Panc1 (cell line): ENCODE measurements around the gene HGFAC. TPM values are rescaled to one million over a fixed set of nuclear protein-coding genes. Genes with fewer than 3 reads are reported as not detected.

Source experiments
- ATAC-seq: fragments of 200-7000 bp; cut with Tn5 transposase; 2 replicates; pipeline ENCODE4 v1.9.1; 2020; ENCODE audit warnings: mild to moderate bottlenecking, moderate library complexity
- BruUV-seq: library from RNA; stranded (reverse); fragments of 400-500 nt; replicated peaks from 2 replicates; lab custom pipeline; 2021; lab: Mats Ljungman, UMichigan
- CTCF ChIA-PET: fragments of 300-600 bp; sonication (Branson Sonifier 250); formaldehyde crosslinking; loops from one replicate; lab custom pipeline; 2022; ENCODE audit warnings: antibody characterized with exemption; lab: Charles Lee
- POLR2A ChIA-PET: fragments of 300-600 bp; sonication (Branson Sonifier 250); formaldehyde crosslinking; loops from one replicate; lab custom pipeline; 2022; ENCODE audit warnings: antibody characterized with exemption; lab: Charles Lee
- DNase-seq: peaks from one replicate; pipeline ENCODE4 v3.0.0-alpha.2; 2010; ENCODE audit warnings: low read depth, low spot score
- H3K27ac ChIP-seq: 2 replicates; pipeline ENCODE4 v1.5.1; 2011; ENCODE audit warnings: mild to moderate bottlenecking, low read length, inconsistent platforms
- H3K27me3 ChIP-seq: fragments of 200-500 bp; sonication (Bioruptor generic); 2 replicates; pipeline ENCODE4 v1.6.0; 2014; ENCODE audit warnings: low read length, inconsistent platforms; ENCODE audit not compliant: control insufficient read depth, insufficient read depth
- H3K36me3 ChIP-seq: fragments of 200-500 bp; sonication (Bioruptor generic); 2 replicates; pipeline ENCODE4 v1.5.1; 2014; ENCODE audit warnings: inconsistent platforms, mild to moderate bottlenecking, low read length, moderate library complexity; ENCODE audit not compliant: control insufficient read depth, insufficient read depth
- H3K4me1 ChIP-seq: 2 replicates; pipeline ENCODE4 v1.5.1; 2011; ENCODE audit warnings: inconsistent platforms, mild to moderate bottlenecking, low read length, moderate library complexity; ENCODE audit not compliant: control insufficient read depth, insufficient read depth
- H3K4me3 ChIP-seq, 2 experiments: 2 replicates each; pipeline ENCODE4 v1.5.1; 2011 to 2012; ENCODE audit warnings: low read depth in 2 of 2, low read length in 2 of 2, mild to moderate bottlenecking in 2 of 2, inconsistent platforms in 1 of 2, moderate library complexity in 1 of 2
- H3K9me3 ChIP-seq: fragments of 200-500 bp; sonication (Bioruptor generic); 2 replicates; pipeline ENCODE4 v1.5.1; 2014; ENCODE audit warnings: low read depth, mild to moderate bottlenecking, inconsistent platforms, low read length, moderate library complexity; ENCODE audit not compliant: control insufficient read depth, insufficient read depth
- CTCF ChIP-seq: fragments of 450-650 bp; IDR thresholded peaks from 2 replicates; pipeline ENCODE4 v1.5.1; 2017; ENCODE audit warnings: mild to moderate bottlenecking
- POLR2AphosphoS5 ChIP-seq: IDR thresholded peaks from 2 replicates; pipeline ENCODE4 v1.6.1; 2012; ENCODE audit warnings: mild to moderate bottlenecking, low read depth, low read length, moderate library complexity
- REST ChIP-seq, 2 experiments: IDR thresholded peaks; 2 replicates each; pipeline ENCODE4 v1.6.1; 2011 to 2012; ENCODE audit warnings: low read depth in 2 of 2, control low read depth in 1 of 2, low read length in 1 of 2, mild to moderate bottlenecking in 1 of 2, moderate library complexity in 1 of 2; ENCODE audit not compliant: insufficient read depth in 1 of 2
- SIN3A ChIP-seq: IDR thresholded peaks from 2 replicates; pipeline ENCODE4 v1.6.1; 2012; ENCODE audit warnings: low read depth, mild to moderate bottlenecking, low read length, moderate library complexity, borderline replicate concordance; ENCODE audit not compliant: insufficient read depth
- TCF7L2 ChIP-seq: IDR thresholded peaks from 2 replicates; pipeline ENCODE4 v1.6.1; 2011; ENCODE audit warnings: mild to moderate bottlenecking, low read depth, low read length, inconsistent platforms
- in situ Hi-C: cut with HindIII; loops from 2 replicates; pipeline ENCODE4 v1.10.0; 2016; ENCODE audit warnings: low sequenced_read_pairs, low pct_unique_long_range_greater_than_20kb
- intact Hi-C: fragments of 100-400 bp; cut with micrococcal nuclease; formaldehyde crosslinking; loops from one replicate; pipeline ENCODE4 v1.10.0; 2022; ENCODE audit not compliant: unreplicated experiment
- total RNA-seq: library from RNA; stranded (reverse); gene quantifications from one replicate; pipeline ENCODE4 v1.2.1, GENCODE V29; 2021; ENCODE audit not compliant: unreplicated experiment

HGFAC gene
- total RNA-seq, 1 experiment from 2014 or later = 0.59 TPM

GRCh38 chr4:3476936-3477749 is 35.4 kb downstream of the HGFAC start:
- no TSS peak for BruUV-seq
- CTCF ChIA-PET = no interaction called here
- POLR2A ChIA-PET = no interaction called here

More at GRCh38 chr4:3476936-3477749, 35.4 kb downstream of the HGFAC start:
- Histone ChIP-seq H3K4me3 (no peak overlapping the region), H3K36me3 (no peaks in the 10 kb centered on the region), H3K27ac (no peak overlapping the region), H3K4me1 (no peaks in the 10 kb centered on the region; the same call in 1 of the 2 replicates), H3K27me3 (no peaks in the 10 kb centered on the region), H3K9me3 (no peaks in the 10 kb centered on the region)
- DNase-seq (no peak), ATAC-seq (no peak)
- in situ Hi-C loops (no loop called here), intact Hi-C loops (no loop called here)
- TF ChIP-seq SIN3A = no peak
- no peak for TF ChIP-seq REST (IDR thresholded peaks at IDR 0.05; ENCODE audit: insufficient read depth in 1 of 2, low read depth in 2 of 2, low read length in 1 of 2)
- no peak for TF ChIP-seq POLR2AphosphoS5
- TF ChIP-seq TCF7L2 = no peak
- no peak for TF ChIP-seq CTCF
